Parathyroid adenoma (tissue), 2 donors: ENCODE measurements around the gene SLC16A7.

Experiments
- H2AFZ ChIP-seq: fragments of 300-600 bp; sonication (generic); one replicate; pipeline ENCODE4 v1.7.0; 2017; ENCODE audit warnings: antibody characterized with exemption, mild to moderate bottlenecking
- H3K27ac ChIP-seq: fragments of 300-600 bp; sonication (generic); one replicate; pipeline ENCODE4 v1.7.0; 2017
- H3K27me3 ChIP-seq: fragments of 300-600 bp; sonication (generic); one replicate; pipeline ENCODE4 v1.7.0; 2017; ENCODE audit warnings: low read length; ENCODE audit not compliant: control insufficient read depth, insufficient read depth
- H3K36me3 ChIP-seq: fragments of 300-600 bp; sonication (generic); one replicate; pipeline ENCODE4 v1.7.0; 2017; ENCODE audit warnings: low read length; ENCODE audit not compliant: control insufficient read depth, insufficient read depth
- H3K4me1 ChIP-seq: fragments of 300-600 bp; sonication (generic); one replicate; pipeline ENCODE4 v1.7.0; 2017; ENCODE audit warnings: control low read depth
- H3K4me2 ChIP-seq: fragments of 300-600 bp; sonication (generic); one replicate; pipeline ENCODE4 v1.7.0; 2017; ENCODE audit warnings: low read length
- H3K4me3 ChIP-seq: fragments of 300-600 bp; sonication (generic); one replicate; pipeline ENCODE4 v1.7.0; 2017; ENCODE audit warnings: low read depth, low read length
- H3K79me2 ChIP-seq: fragments of 300-600 bp; sonication (generic); one replicate; pipeline ENCODE4 v1.7.0; 2017; ENCODE audit warnings: control low read depth
- H3K9ac ChIP-seq: fragments of 300-600 bp; sonication (generic); one replicate; pipeline ENCODE4 v1.7.0; 2017; ENCODE audit warnings: mild to moderate bottlenecking
- H3K9me3 ChIP-seq: fragments of 300-600 bp; sonication (generic); one replicate; pipeline ENCODE4 v1.7.0; 2017; ENCODE audit warnings: low read length; ENCODE audit not compliant: control insufficient read depth
- CTCF ChIP-seq: fragments of 300-600 bp; sonication (generic); IDR thresholded peaks from one replicate; pipeline ENCODE4 v1.7.0; 2017; ENCODE audit warnings: antibody characterized with exemption, mild to moderate bottlenecking
- donor health status: primary hyperparathyroidism.

SLC16A7 gene

GRCh38 chr12:59595883-59596540 is at the start of gene SLC16A7:
SLC16A7 (plus strand) TSS chr12:59596029; CDS start chr12:59704802, 108,773 bp downstream.
- Histone ChIP-seq H3K4me2 (peak within 1 kb of the TSS; percentile 89), H3K4me3 (peak within 1 kb of the TSS; percentile 70), H3K9ac (peak within 1 kb of the TSS; percentile 58), H3K9me3 (no peaks in the 10 kb centered on the region), H2AFZ (peak within 1 kb of the TSS; percentile 99), H3K4me1 (peaks cover 3% of the 10 kb centered on the region), H3K27me3 (no peaks in the 10 kb centered on the region), H3K36me3 (no peaks in the 10 kb centered on the region), H3K27ac (peak within 1 kb of the TSS; percentile 94), H3K79me2 (no peaks in the 10 kb centered on the region)
- no peak for TF ChIP-seq CTCF

GRCh38 chr12:59548930-59549329 is 46.9 kb upstream of the SLC16A7 start:
- Histone ChIP-seq H3K4me2 (no peak overlapping the region), H3K27ac (no peak overlapping the region), H3K79me2 (no peaks in the 10 kb centered on the region), H3K9me3 (no peaks in the 10 kb centered on the region), H3K4me3 (no peak overlapping the region), H2AFZ (no peak overlapping the region), H3K9ac (no peak overlapping the region), H3K27me3 (no peaks in the 10 kb centered on the region), H3K36me3 (no peaks in the 10 kb centered on the region), H3K4me1 (no peaks in the 10 kb centered on the region)
- TF ChIP-seq CTCF, result no peak

GRCh38 chr12:59559696-59560095 is 36.1 kb upstream of the SLC16A7 start:
- H3K79me2 ChIP-seq, result no peaks in the 10 kb centered on the region
- no peak overlapping the region for H3K9ac ChIP-seq
- H3K4me2 ChIP-seq, result no peak overlapping the region
- H3K27ac ChIP-seq, result no peak overlapping the region
- H3K4me1 ChIP-seq, result no peaks in the 10 kb centered on the region
- no peak for TF ChIP-seq CTCF
- no peak overlapping the region for H3K4me3 ChIP-seq
- no peaks in the 10 kb centered on the region for H3K36me3 ChIP-seq
- no peaks in the 10 kb centered on the region for H3K27me3 ChIP-seq
- no peaks in the 10 kb centered on the region for H3K9me3 ChIP-seq
- no peak overlapping the region for H2AFZ ChIP-seq

- TF ChIP-seq CTCF, result no peak
- Histone ChIP-seq H3K27me3 (no peaks in the 10 kb centered on the region), H3K36me3 (no peaks in the 10 kb centered on the region), H3K9ac (no peak overlapping the region), H3K4me3 (no peak overlapping the region), H3K4me1 (no peaks in the 10 kb centered on the region), H3K79me2 (no peaks in the 10 kb centered on the region), H3K9me3 (no peaks in the 10 kb centered on the region), H3K4me2 (no peak overlapping the region), H2AFZ (no peak overlapping the region), H3K27ac (no peak overlapping the region)
Observed at GRCh38 chr12:59570145-59570544, 25.7 kb upstream of the SLC16A7 start.

GRCh38 chr12:59574406-59574805 is 21.4 kb upstream of the SLC16A7 start:
- no peak overlapping the region for H3K4me2 ChIP-seq
- no peak overlapping the region for H2AFZ ChIP-seq
- no peak overlapping the region for H3K9ac ChIP-seq
- H3K36me3 ChIP-seq, result no peaks in the 10 kb centered on the region
- H3K27me3 ChIP-seq, result no peaks in the 10 kb centered on the region
- H3K9me3 ChIP-seq, result no peaks in the 10 kb centered on the region
- H3K4me1 ChIP-seq, result no peaks in the 10 kb centered on the region
- H3K27ac ChIP-seq, result no peak overlapping the region
- TF ChIP-seq CTCF, result no peak
- H3K79me2 ChIP-seq, result no peaks in the 10 kb centered on the region
- no peak overlapping the region for H3K4me3 ChIP-seq
